Measurements from ENCODE around the gene ZNF746.

- TF ChIP-seq CTCF (optimal IDR thresholded peaks at IDR 0.05 in 1 of 3, IDR thresholded peaks at IDR 0.05 in 1 of 3, conservative IDR thresholded peaks at IDR 0.05 in 1 of 3; ENCODE audit: extremely low read depth in 1 of 3, insufficient read depth in 2 of 3, low read length in 3 of 3) (no peak), EZH2 (IDR thresholded peaks at IDR 0.05; ENCODE audit: low read length) (no peak)
These were observed 4.2 kb downstream of the ZNF746 start for GRCh38 chr7:149493366-149493765.

Data from keratinocyte (primary cell).